ENCODE data around the gene GALNT6.

- TF ChIP-seq POLR2AphosphoS5 (IDR thresholded peaks at IDR 0.05; ENCODE audit: insufficient read depth, low read depth, low read length) (no peak), EZH2 (IDR thresholded peaks at IDR 0.05; ENCODE audit: borderline replicate concordance, low read depth, low read length, severe bottlenecking) (no peak), CTCF (IDR thresholded peaks at IDR 0.05; ENCODE audit: extremely low read depth in 1 of 2, insufficient read depth in 1 of 2, low read depth in 1 of 2, low read length in 2 of 2) (no peak), FOS (IDR thresholded peaks at IDR 0.05; ENCODE audit: borderline replicate concordance, insufficient read depth, low read length) (no peak), POLR2A (IDR thresholded peaks at IDR 0.05; ENCODE audit: low read depth, low read length) (no peak), MAX (IDR thresholded peaks at IDR 0.05; ENCODE audit: insufficient read depth, insufficient read length) (no peak), GATA2 (IDR thresholded peaks at IDR 0.05; ENCODE audit: insufficient read depth, insufficient read length, low read depth, low read length) (no peak), MYC (IDR thresholded peaks at IDR 0.05; ENCODE audit: low read depth, low read length) (no peak), JUN (IDR thresholded peaks at IDR 0.05; ENCODE audit: borderline replicate concordance, insufficient read depth, insufficient read length, low read depth) (no peak)
Observed at GRCh38 chr12:51407604-51408003, 16.4 kb upstream of the GALNT6 start.
